PC-3 (cell line): ENCODE results near the gene SVOP.

ENCODE experiments used
- CTCF ChIP-seq: fragments of 300-600 bp; sonication (generic); conservative IDR thresholded peaks from 2 replicates; pipeline ENCODE4 v1.5.1; 2017; ENCODE audit warnings: antibody characterized with exemption, low read depth, mild to moderate bottlenecking, low read length
- EZH2 ChIP-seq: fragments of 300-600 bp; sonication (generic); IDR thresholded peaks from one replicate; pipeline ENCODE4 v1.6.1; 2017; ENCODE audit warnings: antibody characterized with exemption, mild to moderate bottlenecking, low read length; ENCODE audit not compliant: unreplicated experiment
- EZH2phosphoT487 ChIP-seq: fragments of 300-600 bp; sonication (generic); IDR thresholded peaks from 2 replicates; pipeline ENCODE4 v1.6.1; 2018; ENCODE audit warnings: mild to moderate bottlenecking, antibody characterized with exemption, low read length, borderline replicate concordance

DNA sequence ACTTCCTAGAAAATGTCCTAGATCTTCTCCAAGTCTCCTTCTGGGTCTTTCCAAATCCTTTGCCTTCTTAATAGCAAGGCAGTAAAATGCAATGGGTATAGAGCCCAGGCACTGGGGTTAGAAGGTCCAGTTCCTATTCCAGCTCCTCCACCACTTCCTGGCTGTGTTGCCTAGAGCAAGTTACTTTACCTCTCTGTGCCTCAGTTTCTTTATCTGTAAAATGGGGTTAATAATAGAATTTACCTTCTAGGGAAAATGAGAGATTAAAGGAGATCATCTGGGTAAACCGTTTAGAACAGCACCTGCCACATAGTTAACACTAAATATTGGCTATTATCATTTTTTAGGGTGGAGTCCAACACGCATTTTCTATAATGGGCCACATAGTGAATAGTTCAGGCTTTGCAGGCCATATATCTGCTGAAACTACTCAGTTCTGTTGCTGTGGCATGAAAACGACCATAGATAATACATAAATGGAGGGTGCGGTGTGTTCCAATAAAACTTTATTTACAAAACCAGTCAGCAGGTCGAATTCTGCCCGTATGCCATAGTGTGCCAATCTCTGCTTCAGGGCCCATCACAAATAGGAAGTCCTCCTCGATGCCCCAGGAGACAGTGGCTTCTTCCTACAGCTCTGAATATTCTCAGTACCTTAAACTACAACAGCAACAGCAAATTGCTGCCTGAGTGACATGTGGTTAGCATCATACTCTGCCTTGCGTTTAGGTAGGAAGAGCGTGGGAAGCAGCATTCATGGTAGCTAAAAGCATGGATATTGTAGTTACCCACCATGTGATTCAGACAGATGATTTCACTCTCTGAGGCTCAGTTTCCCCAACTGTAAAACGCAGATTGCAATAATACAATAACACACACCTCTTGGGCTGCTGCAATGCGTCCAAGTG is 60.9 kb downstream of the SVOP start:
- no peak for TF ChIP-seq CTCF
- no peak for TF ChIP-seq EZH2
- TF ChIP-seq EZH2phosphoT487: no peak
